Kidney (tissue), 14 donors: ENCODE results near the gene TIE1. TPM values are rescaled to one million over a fixed set of nuclear protein-coding genes. Genes with fewer than 3 reads are reported as not detected.

Experiments used
- DNase-seq, 5 donors: peaks; one replicate each; pipeline ENCODE4 v3.0.0-alpha.2; 2013 to 2020
- FAIRE-seq: peaks from 2 replicates; lab custom pipeline; 2012; peaks lifted over from hg19 to GRCh38; lab: Jason Lieb, UNC
- H3K27ac ChIP-seq, 2 donors: one replicate each; pipeline ENCODE4 v1.7.0; 2013; ENCODE audit warnings: low read depth in 2 of 2, low read length in 2 of 2, inconsistent platforms in 1 of 2
- H3K27me3 ChIP-seq: one replicate; pipeline ENCODE4 v1.7.1; 2013; ENCODE audit warnings: low read length, inconsistent platforms; ENCODE audit not compliant: control insufficient read depth, insufficient read depth
- H3K36me3 ChIP-seq, 3 donors: one replicate each; pipeline versions ENCODE4 v1.7.0 to v1.7.1; 2013; ENCODE audit warnings: low read length in 3 of 3, control low read depth in 1 of 3, inconsistent platforms in 1 of 3; ENCODE audit not compliant: insufficient read depth in 3 of 3, control insufficient read depth in 2 of 3
- H3K4me1 ChIP-seq, 3 donors: one replicate each; pipeline versions ENCODE4 v1.7.0 to v1.7.1; 2013; ENCODE audit warnings: low read length in 3 of 3, inconsistent platforms in 1 of 3, low read depth in 1 of 3; ENCODE audit not compliant: control insufficient read depth in 2 of 3, insufficient read depth in 2 of 3
- H3K4me3 ChIP-seq, 3 donors: one replicate each; pipeline versions ENCODE4 v1.7.0 to v1.8.1; 2013; ENCODE audit warnings: low read length in 3 of 3, control low read depth in 1 of 3, inconsistent platforms in 1 of 3
- H3K9ac ChIP-seq, 3 donors: one replicate each; pipeline versions ENCODE4 v1.7.0 to v1.7.1; 2013; ENCODE audit warnings: low read length in 3 of 3, control low read depth in 1 of 3, inconsistent platforms in 1 of 3
- H3K9me3 ChIP-seq, 3 donors: one replicate each; pipeline versions ENCODE4 v1.7.0 to v1.7.1; 2013; ENCODE audit warnings: low read length in 3 of 3, control low read depth in 1 of 3, inconsistent platforms in 1 of 3; ENCODE audit not compliant: control insufficient read depth in 2 of 3, insufficient read depth in 1 of 3
- CTCF ChIP-seq: IDR thresholded peaks from 3 replicates; pipeline ENCODE4 v1.5.1; 2012; ENCODE audit warnings: mild to moderate bottlenecking, moderate library complexity, borderline replicate concordance; ENCODE audit not compliant: insufficient read depth; ENCODE audit errors: extremely low read depth
- intact Hi-C: fragments of 100-400 bp; cut with DNase I; formaldehyde crosslinking; loops from one replicate; pipeline ENCODE4 v1.11.1; 2022
- polyA plus RNA-seq: library from polyadenylated mRNA; stranded (reverse); fragments of 350-450 nt; fragmentation: Illumina TruSeq; extraction: RNeasy Lipid Tissue Mini Kit (QIAGEN cat#74804); gene quantifications from one replicate; pipeline ENCODE4 v1.2.3, GENCODE V29; 2014; ENCODE audit warnings: low read depth, low replicate concordance; ENCODE audit not compliant: insufficient read depth
- total RNA-seq: library from RNA; stranded (reverse); fragmentation: NEBNext Ultra II Directional; extraction: Animal tissue kit (Norgen Biotek cat#: 25700); gene quantifications from one replicate; pipeline ENCODE4 v1.2.1, GENCODE V29; 2021
- donor health status: control.
- donor health status: control.
- donor health status: control.
- donor health status: control.
- donor health status: control.
- donor health status: DM: yes; HTN: yes; CAD: no.
- donor health status: Normal renal cell carcinoma (clear cell type).

The TIE1 gene
- total and polyA plus RNA-seq, 2 donors from 2014 or later = 15.0 to 46.3 TPM

DNA sequence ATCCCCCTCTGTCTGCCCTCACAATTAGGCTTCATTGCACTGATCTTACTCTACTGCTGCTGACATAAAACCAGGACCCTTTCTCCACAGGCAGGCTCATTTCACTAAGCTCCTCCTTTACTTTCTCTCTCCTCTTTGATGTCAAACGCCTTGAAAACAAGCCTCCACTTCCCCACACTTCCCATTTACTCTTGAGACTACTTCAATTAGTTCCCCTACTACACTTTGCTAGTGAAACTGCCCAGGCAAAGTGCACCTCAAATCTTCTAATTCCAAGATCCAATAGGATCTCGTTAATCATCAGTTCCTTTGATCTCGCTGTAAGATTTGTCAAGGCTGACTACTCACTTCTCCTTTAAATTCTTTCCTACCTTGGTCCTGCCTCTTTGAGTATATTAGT is 52.1 kb downstream of the TIE1 start:
- Histone ChIP-seq H3K4me1 (peaks cover 3 to 18% (median 10%) of the 10 kb centered on the region in 3 donors), H3K9ac (no peak overlapping the region), H3K9me3 (no peaks in the 10 kb centered on the region), H3K4me3 (no peak overlapping the region), H3K36me3 (no peaks in the 10 kb centered on the region), H3K27me3 (no peaks in the 10 kb centered on the region), H3K27ac (no peak overlapping the region)
- no peak for TF ChIP-seq CTCF
- FAIRE-seq = no peak
- peak in 2 of 5 donors; percentile 20 to 30 for DNase-seq
- intact Hi-C loops = no loop called here

DNA sequence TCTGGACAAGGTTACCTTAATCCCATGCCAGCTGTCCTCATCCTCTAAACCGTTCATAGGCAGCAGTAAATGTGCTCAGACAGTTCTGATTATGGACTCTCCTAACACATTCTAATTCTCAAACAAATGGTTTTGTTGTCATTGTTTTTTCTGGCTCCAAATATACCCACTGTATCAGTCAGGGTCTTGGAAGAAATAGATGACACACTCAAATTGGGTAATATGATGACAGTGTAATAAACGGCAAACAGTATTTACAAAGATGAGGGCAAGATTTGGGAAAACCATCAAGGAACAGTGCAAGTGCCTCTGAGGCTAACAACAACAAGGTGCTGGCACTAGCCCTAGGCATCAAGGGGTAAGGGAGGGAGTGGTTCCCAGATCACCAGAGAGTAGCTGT is 53.7 kb downstream of the TIE1 start:
- no peaks in the 10 kb centered on the region for H3K27me3 ChIP-seq
- TF ChIP-seq CTCF = no peak
- H3K36me3 ChIP-seq = no peaks in the 10 kb centered on the region
- H3K9ac ChIP-seq = no peak overlapping the region
- no peaks in the 10 kb centered on the region for H3K9me3 ChIP-seq
- DNase-seq = no peak
- peaks cover 3 to 19% (median 15%) of the 10 kb centered on the region in 3 donors for H3K4me1 ChIP-seq
- intact Hi-C loops = no loop called here
- no peak overlapping the region for H3K4me3 ChIP-seq
- FAIRE-seq = no peak
- H3K27ac ChIP-seq = no peak overlapping the region

- DNase-seq (no peak), FAIRE-seq (no peak)
- Histone ChIP-seq H3K4me3 (no peak overlapping the region), H3K9ac (no peak overlapping the region), H3K9me3 (no peaks in the 10 kb centered on the region), H3K4me1 (peaks cover 0 to 15% (median 12%) of the 10 kb centered on the region in 3 donors), H3K36me3 (no peaks in the 10 kb centered on the region), H3K27me3 (no peaks in the 10 kb centered on the region), H3K27ac (no peak overlapping the region)
- no peak for TF ChIP-seq CTCF
- intact Hi-C loops = no loop called here
Observed at GRCh38 chr1:43354936-43355335, 54.2 kb downstream of the TIE1 start.

- H3K9me3 ChIP-seq = no peaks in the 10 kb centered on the region
- H3K4me1 ChIP-seq = peaks cover 0 to 10% (median 6%) of the 10 kb centered on the region in 3 donors
- H3K4me3 ChIP-seq = no peak overlapping the region
- H3K36me3 ChIP-seq = peaks cover 0 to 2% (median 0%) of the 10 kb centered on the region in 3 donors
- TF ChIP-seq CTCF = no peak
- no peak overlapping the region for H3K27ac ChIP-seq
- intact Hi-C loops = no loop called here
- H3K9ac ChIP-seq = no peak overlapping the region
- FAIRE-seq = no peak
- no peaks in the 10 kb centered on the region for H3K27me3 ChIP-seq
- DNase-seq = no peak
Observed at GRCh38 chr1:43357251-43357650, 56.5 kb downstream of the TIE1 start.
